WTC11 (cell line): ENCODE results near the gene LCN1.

Experiments
- CDX4 ChIP-seq: fragments of 250-450 bp; sonication (Bioruptor Pico); IDR thresholded peaks from 2 replicates; pipeline ENCODE4 v1.9.0; 2021; ENCODE audit warnings: moderate library complexity, mild to moderate bottlenecking, inconsistent platforms, borderline replicate concordance
- CREB1 ChIP-seq: sonication (generic); formaldehyde crosslinking; IDR thresholded peaks from 2 replicates; pipeline ENCODE4 v1.8.0; 2023; ENCODE audit warnings: mild to moderate bottlenecking, missing genetic modification reagents
- CTCF ChIP-seq: fragments of 200-600 bp; IDR thresholded peaks from 2 replicates; pipeline ENCODE4 v1.8.0; 2022; ENCODE audit warnings: antibody characterized with exemption
- E2F4 ChIP-seq: sonication (generic); formaldehyde crosslinking; IDR thresholded peaks from 2 replicates; pipeline ENCODE4 v1.8.1; 2022; ENCODE audit warnings: low read depth, mild to moderate bottlenecking, moderate library complexity, missing genetic modification reagents, borderline replicate concordance
- IRF1 ChIP-seq: sonication (generic); formaldehyde crosslinking; IDR thresholded peaks from 2 replicates; pipeline ENCODE4 v1.8.0; 2023; ENCODE audit warnings: missing genetic modification reagents
- MAX ChIP-seq: sonication (generic); formaldehyde crosslinking; IDR thresholded peaks from 2 replicates; pipeline ENCODE4 v1.8.0; 2022; ENCODE audit warnings: mild to moderate bottlenecking, missing genetic modification reagents
- NFE2L1 ChIP-seq: sonication (generic); formaldehyde crosslinking; IDR thresholded peaks from 2 replicates; pipeline ENCODE4 v1.8.1; 2023; ENCODE audit warnings: missing genetic modification reagents
- PREB ChIP-seq: sonication (generic); formaldehyde crosslinking; IDR thresholded peaks from 2 replicates; pipeline ENCODE4 v1.8.1; 2022; ENCODE audit warnings: mild to moderate bottlenecking, missing genetic modification reagents, moderate library complexity, borderline replicate concordance
- TCF7 ChIP-seq: sonication (generic); formaldehyde crosslinking; IDR thresholded peaks from 2 replicates; pipeline ENCODE4 v1.8.0; 2022; ENCODE audit warnings: mild to moderate bottlenecking, low read depth, missing genetic modification reagents, moderate library complexity
- USF2 ChIP-seq: sonication (generic); formaldehyde crosslinking; IDR thresholded peaks from 2 replicates; pipeline ENCODE4 v1.8.1; 2023; ENCODE audit warnings: mild to moderate bottlenecking, missing genetic modification reagents, moderate library complexity
- ZBTB21 ChIP-seq: sonication (generic); formaldehyde crosslinking; IDR thresholded peaks from 2 replicates; pipeline ENCODE4 v1.8.1; 2023; ENCODE audit warnings: mild to moderate bottlenecking, missing genetic modification reagents, borderline replicate concordance
- ZNF416 ChIP-seq: fragments of 250-450 bp; sonication (Bioruptor Pico); IDR thresholded peaks from 2 replicates; pipeline ENCODE4 v1.9.0; 2021; ENCODE audit warnings: mild to moderate bottlenecking, inconsistent platforms
- ZNF512 ChIP-seq: sonication (generic); formaldehyde crosslinking; IDR thresholded peaks from 2 replicates; pipeline ENCODE4 v1.8.1; 2022; ENCODE audit warnings: missing genetic modification reagents, borderline replicate concordance

GRCh38 chr9:135563039-135563476 lies 41.8 kb downstream of the LCN1 start:
- TF ChIP-seq CTCF (no peak), NFE2L1 (CRISPR knock-in tag) (no peak), MAX (CRISPR knock-in tag) (no peak), E2F4 (no peak), TCF7 (CRISPR knock-in tag) (no peak), PREB (CRISPR knock-in tag) (no peak), ZNF512 (CRISPR knock-in tag) (no peak), ZBTB21 (CRISPR knock-in tag) (no peak), CREB1 (CRISPR knock-in tag) (no peak), USF2 (CRISPR knock-in tag) (no peak), IRF1 (CRISPR knock-in tag) (no peak), CDX4 (CRISPR knock-in tag) (no peak), ZNF416 (CRISPR knock-in tag) (no peak)
